SHP77 treated with DMSO at 0.1 percent for 48 hours (cell line): ENCODE data around the gene CFAP20DC.
"Not testable (repeated sequence)": the region's sequence is repeated elsewhere in the genome, so short reads cannot be mapped to it uniquely, and the experiment has no call there.

ENCODE experiments used
- DNase-seq: peaks from one replicate; lab custom pipeline; 2025; lab: John Stamatoyannopoulos, UW

Gene CFAP20DC

GRCh38 chr3:58963928-58964503, 85.8 kb downstream of the CFAP20DC start:
- DNase-seq = no peak

GRCh38 chr3:58962816-58963215, 87.0 kb downstream of the CFAP20DC start:
- DNase-seq = no peak

GRCh38 chr3:58962040-58962651, 87.7 kb downstream of the CFAP20DC start:
- no peak for DNase-seq

- no peak for DNase-seq
Observed at GRCh38 chr3:58955308-58955707, 94.5 kb downstream of the CFAP20DC start.

- no peak for DNase-seq
Observed at GRCh38 chr3:58953288-58953687, 96.5 kb downstream of the CFAP20DC start.

- no peak for DNase-seq
Observed at GRCh38 chr3:58952128-58952917, 97.5 kb downstream of the CFAP20DC start.

- DNase-seq = no peak
Observed at GRCh38 chr3:58948018-58948417, 101.8 kb downstream of the CFAP20DC start.

- no peak for DNase-seq
Observed at GRCh38 chr3:58946875-58947274, 103.0 kb downstream of the CFAP20DC start.

- no peak for DNase-seq
Observed at GRCh38 chr3:58938057-58938456, 111.8 kb downstream of the CFAP20DC start.

- DNase-seq = no peak
Observed at GRCh38 chr3:58924578-58924977, 125.2 kb downstream of the CFAP20DC start.

GRCh38 chr3:58900386-58900785, 149.4 kb downstream of the CFAP20DC start:
- DNase-seq = no peak

GRCh38 chr3:58899953-58900298, 149.9 kb downstream of the CFAP20DC start:
- no peak for DNase-seq

GRCh38 chr3:58899159-58899952, 150.5 kb downstream of the CFAP20DC start:
- no peak for DNase-seq

- DNase-seq = no peak
Observed at GRCh38 chr3:58898513-58898912, 151.3 kb downstream of the CFAP20DC start.

- DNase-seq = no peak
Observed at GRCh38 chr3:58897646-58898045, 152.2 kb downstream of the CFAP20DC start.

GRCh38 chr3:58895678-58896077, 154.1 kb downstream of the CFAP20DC start:
- not testable (repeated sequence) for DNase-seq

- not testable (repeated sequence) for DNase-seq
Observed at GRCh38 chr3:58892526-58892925, 157.3 kb downstream of the CFAP20DC start.

- DNase-seq = no peak
Observed at GRCh38 chr3:58888087-58888486, 161.7 kb downstream of the CFAP20DC start.

GRCh38 chr3:58884453-58884852, 165.4 kb downstream of the CFAP20DC start:
- no peak for DNase-seq

GRCh38 chr3:58880182-58880581, 169.6 kb downstream of the CFAP20DC start:
- DNase-seq = no peak

- no peak for DNase-seq
Observed at GRCh38 chr3:58874795-58875194, 175.0 kb downstream of the CFAP20DC start.

GRCh38 chr3:58874248-58874741, 175.5 kb downstream of the CFAP20DC start:
- no peak for DNase-seq
